ENCODE measurements around the gene PDHA1. TPM values are rescaled to one million over a fixed set of nuclear protein-coding genes. Genes with fewer than 3 reads are reported as not detected.

PDHA1 gene
- total and polyA plus RNA-seq, 2 experiments from 2014 or later = 31.0 to 130 TPM

GRCh38 chrX:19375546-19375945, 31.8 kb downstream of the PDHA1 start:
- Histone ChIP-seq H3K4me3 (no peak overlapping the region), H2AFZ (no peak overlapping the region), H3K27me3 (replicated peaks; ENCODE audit: insufficient read depth) (no peaks in the 10 kb centered on the region), H3K36me3 (ENCODE audit: low read depth) (no peaks in the 10 kb centered on the region), H3K4me2 (ENCODE audit: unreplicated experiment) (no peak overlapping the region), H3K9ac (no peak overlapping the region), H3F3A (ENCODE audit: insufficient read depth) (no peaks in the 10 kb centered on the region), H3K9me3 (ENCODE audit: low read depth) (no peaks in the 10 kb centered on the region), H3K27ac (no peak overlapping the region), H3K9me2 (ENCODE audit: insufficient read depth) (no peaks in the 10 kb centered on the region), H3K4me1 (ENCODE audit: insufficient read depth) (no peaks in the 10 kb centered on the region), H3K79me2 (ENCODE audit: insufficient read depth) (no peaks in the 10 kb centered on the region), H4K20me1 (ENCODE audit: insufficient read depth) (no peaks in the 10 kb centered on the region)
- TF ChIP-seq EZH2 (IDR thresholded peaks at IDR 0.05; ENCODE audit: insufficient read depth, poor library complexity, severe bottlenecking) (no peak), EZH2phosphoT487 (IDR thresholded peaks at IDR 0.05; ENCODE audit: insufficient read depth, low read depth) (no peak)
- in situ Hi-C loops (cut with MboI) = loop anchor here (25.0 kb wide), 1 partner anchor 137 kb away; the partner anchor contains the start of gene MAP3K15
- no peak for DNase-seq
- WGBS, 2 experiments (ENCODE audit: low coverage in 1 of 2, low lambda C conversion rate in 2 of 2, missing lambda C conversion rate in 2 of 2) = 88 to 89% methylated on average over 5 to 8 of the region's 8 CpGs

- no peak overlapping the region for H2AFZ ChIP-seq
- no peaks in the 10 kb centered on the region for H3K4me1 ChIP-seq (ENCODE audit: insufficient read depth)
- H3K4me2 ChIP-seq (ENCODE audit: unreplicated experiment) = no peak overlapping the region
- H3K79me2 ChIP-seq (ENCODE audit: insufficient read depth) = no peaks in the 10 kb centered on the region
- no peak for TF ChIP-seq EZH2phosphoT487 (IDR thresholded peaks at IDR 0.05; ENCODE audit: insufficient read depth, low read depth)
- TF ChIP-seq EZH2 (IDR thresholded peaks at IDR 0.05; ENCODE audit: insufficient read depth, poor library complexity, severe bottlenecking) = no peak
- H3K9me3 ChIP-seq (ENCODE audit: low read depth) = no peaks in the 10 kb centered on the region
- H3K4me3 ChIP-seq = no peak overlapping the region
- H3K27ac ChIP-seq = no peak overlapping the region
- H3F3A ChIP-seq (ENCODE audit: insufficient read depth) = no peaks in the 10 kb centered on the region
- 75 to 80% methylated on average over 6 to 10 of the region's 12 CpGs for WGBS, 2 experiments (ENCODE audit: low coverage in 1 of 2, low lambda C conversion rate in 2 of 2, missing lambda C conversion rate in 2 of 2)
- H4K20me1 ChIP-seq (ENCODE audit: insufficient read depth) = no peaks in the 10 kb centered on the region
- H3K36me3 ChIP-seq (ENCODE audit: low read depth) = no peaks in the 10 kb centered on the region
- no peaks in the 10 kb centered on the region for H3K27me3 ChIP-seq (replicated peaks; ENCODE audit: insufficient read depth)
- no peaks in the 10 kb centered on the region for H3K9me2 ChIP-seq (ENCODE audit: insufficient read depth)
- no peak for DNase-seq
- no peak overlapping the region for H3K9ac ChIP-seq
- in situ Hi-C loops (cut with MboI) = loop anchor here (25.0 kb wide), 1 partner anchor 135 kb away; the partner anchor contains the start of gene MAP3K15
These were observed 34.1 kb downstream of the PDHA1 start for GRCh38 chrX:19377799-19378198.

GRCh38 chrX:19381326-19381725, 37.6 kb downstream of the PDHA1 start:
- H3K4me3 ChIP-seq = no peak overlapping the region
- H3K9me3 ChIP-seq (ENCODE audit: low read depth) = no peaks in the 10 kb centered on the region
- 88% methylated on average over 8 to 9 of the region's 9 CpGs for WGBS, 2 experiments (ENCODE audit: low coverage in 1 of 2, low lambda C conversion rate in 2 of 2, missing lambda C conversion rate in 2 of 2)
- H3K36me3 ChIP-seq (ENCODE audit: low read depth) = no peaks in the 10 kb centered on the region
- no peak overlapping the region for H2AFZ ChIP-seq
- no peaks in the 10 kb centered on the region for H4K20me1 ChIP-seq (ENCODE audit: insufficient read depth)
- no peak for DNase-seq
- H3K79me2 ChIP-seq (ENCODE audit: insufficient read depth) = no peaks in the 10 kb centered on the region
- no peaks in the 10 kb centered on the region for H3K4me1 ChIP-seq (ENCODE audit: insufficient read depth)
- no peak overlapping the region for H3K4me2 ChIP-seq (ENCODE audit: unreplicated experiment)
- in situ Hi-C loops (cut with MboI) = loop anchor here (25.0 kb wide), 1 partner anchor 131 kb away; the partner anchor contains the start of gene MAP3K15
- no peaks in the 10 kb centered on the region for H3K27me3 ChIP-seq (replicated peaks; ENCODE audit: insufficient read depth)
- H3K9me2 ChIP-seq (ENCODE audit: insufficient read depth) = no peaks in the 10 kb centered on the region
- no peaks in the 10 kb centered on the region for H3F3A ChIP-seq (ENCODE audit: insufficient read depth)
- H3K27ac ChIP-seq = no peak overlapping the region
- TF ChIP-seq EZH2phosphoT487 (IDR thresholded peaks at IDR 0.05; ENCODE audit: insufficient read depth, low read depth) (no peak), EZH2 (IDR thresholded peaks at IDR 0.05; ENCODE audit: insufficient read depth, poor library complexity, severe bottlenecking) (no peak)
- H3K9ac ChIP-seq = no peak overlapping the region

- Histone ChIP-seq H3K27ac (no peak overlapping the region), H3K9ac (no peak overlapping the region), H3K9me3 (ENCODE audit: low read depth) (no peaks in the 10 kb centered on the region), H3K27me3 (replicated peaks; ENCODE audit: insufficient read depth) (no peaks in the 10 kb centered on the region), H2AFZ (no peak overlapping the region), H3F3A (ENCODE audit: insufficient read depth) (no peaks in the 10 kb centered on the region), H3K9me2 (ENCODE audit: insufficient read depth) (no peaks in the 10 kb centered on the region), H3K4me2 (ENCODE audit: unreplicated experiment) (no peak overlapping the region), H3K4me3 (no peak overlapping the region), H3K4me1 (ENCODE audit: insufficient read depth) (no peaks in the 10 kb centered on the region), H3K36me3 (ENCODE audit: low read depth) (no peaks in the 10 kb centered on the region), H4K20me1 (ENCODE audit: insufficient read depth) (no peaks in the 10 kb centered on the region), H3K79me2 (ENCODE audit: insufficient read depth) (no peaks in the 10 kb centered on the region)
- WGBS, 2 experiments (ENCODE audit: low coverage in 1 of 2, low lambda C conversion rate in 2 of 2, missing lambda C conversion rate in 2 of 2) = 30 to 33% methylated on average over 10 to 16 of the region's 16 CpGs
- in situ Hi-C loops (cut with MboI) = loop anchor here (25.0 kb wide), 1 partner anchor 130 kb away; the partner anchor contains the start of gene MAP3K15
- TF ChIP-seq EZH2phosphoT487 (IDR thresholded peaks at IDR 0.05; ENCODE audit: insufficient read depth, low read depth) = no peak
- peak; percentile 42 for DNase-seq
These were observed 38.9 kb downstream of the PDHA1 start for GRCh38 chrX:19382555-19383145.

Data from GM23248 (cell line).